Breast epithelium (tissue), 3 donors: ENCODE results near the gene TUBGCP2.

Experiments
- CTCF ChIP-seq, 3 donors: fragments of 450-650 bp; IDR thresholded peaks; one replicate each; pipeline ENCODE4 v1.5.1; 2016 to 2017; ENCODE audit warnings: antibody characterized with exemption in 3 of 3, mild to moderate bottlenecking in 3 of 3, moderate library complexity in 3 of 3
- POLR2A ChIP-seq: fragments of 450-650 bp; IDR thresholded peaks from one replicate; pipeline ENCODE4 v1.6.1; 2016; ENCODE audit warnings: antibody characterized with exemption, mild to moderate bottlenecking, moderate library complexity
- POLR2AphosphoS5 ChIP-seq, 3 donors: sonication (generic); formaldehyde crosslinking; IDR thresholded peaks; one replicate each; pipeline ENCODE4 v1.6.1; 2017; ENCODE audit warnings: antibody characterized with exemption in 3 of 3

- TF ChIP-seq POLR2A (no peak), CTCF (IDR thresholded peaks at IDR 0.05) (no peak), POLR2AphosphoS5 (IDR thresholded peaks at IDR 0.05) (no peak)
Measured at GRCh38 chr10:133248334-133248715, 60.3 kb downstream of the TUBGCP2 start.
